NT2/D1 (cell line): Measurements from ENCODE around the gene CLASP2.
A peak's percentile ranks its signal among the peaks of the same experiment; 100 is the strongest.
"Not testable (repeated sequence)": the region's sequence is repeated elsewhere in the genome, so short reads cannot be mapped to it uniquely, and the experiment has no call there.

ENCODE experiments used
- DNase-seq: peaks from one replicate; pipeline ENCODE4 v3.0.0-alpha.2; 2011; ENCODE audit warnings: low read depth, low spot score
- H3K27me3 ChIP-seq: 2 replicates; pipeline ENCODE4 v1.6.0; 2011; ENCODE audit warnings: mild to moderate bottlenecking; ENCODE audit not compliant: insufficient read length, insufficient read depth
- H3K36me3 ChIP-seq: 2 replicates; pipeline ENCODE4 v1.6.1; 2011; ENCODE audit warnings: mild to moderate bottlenecking, low read length, mixed read lengths; ENCODE audit not compliant: insufficient read depth, insufficient read length
- H3K4me1 ChIP-seq: 2 replicates; pipeline ENCODE4 v1.5.1; 2011; ENCODE audit not compliant: insufficient read depth, insufficient read length
- H3K4me3 ChIP-seq: 2 replicates; pipeline ENCODE4 v1.5.1; 2011; ENCODE audit warnings: low read depth; ENCODE audit not compliant: insufficient read length
- H3K9ac ChIP-seq: 2 replicates; pipeline ENCODE4 v1.6.0; 2011; ENCODE audit warnings: low read depth; ENCODE audit not compliant: insufficient read length
- H3K9me3 ChIP-seq: 2 replicates; pipeline ENCODE4 v1.5.1; 2011; ENCODE audit warnings: mild to moderate bottlenecking, low read length; ENCODE audit not compliant: insufficient read depth
- SUZ12 ChIP-seq: IDR thresholded peaks from 2 replicates; pipeline ENCODE4 v1.6.1; 2011; ENCODE audit not compliant: insufficient read length, insufficient read depth; ENCODE audit errors: extremely low read depth
- YY1 ChIP-seq: IDR thresholded peaks from 2 replicates; pipeline ENCODE4 v1.6.1; 2011; ENCODE audit not compliant: insufficient read length, insufficient read depth
- ZNF274 ChIP-seq: IDR thresholded peaks from 2 replicates; pipeline ENCODE4 v1.6.1; 2011; ENCODE audit warnings: mild to moderate bottlenecking, low read depth, low read length

The CLASP2 gene

GRCh38 chr3:33664195-33664594 lies 53.9 kb downstream of the CLASP2 start:
- DNase-seq = no peak
- Histone ChIP-seq H3K9ac (no peak overlapping the region), H3K9me3 (no peaks in the 10 kb centered on the region), H3K4me1 (no peaks in the 10 kb centered on the region), H3K27me3 (no peaks in the 10 kb centered on the region), H3K4me3 (no peak overlapping the region), H3K36me3 (peaks cover 4% of the 10 kb centered on the region)
- TF ChIP-seq YY1 (no peak), ZNF274 (no peak), SUZ12 (no peak)

DNA sequence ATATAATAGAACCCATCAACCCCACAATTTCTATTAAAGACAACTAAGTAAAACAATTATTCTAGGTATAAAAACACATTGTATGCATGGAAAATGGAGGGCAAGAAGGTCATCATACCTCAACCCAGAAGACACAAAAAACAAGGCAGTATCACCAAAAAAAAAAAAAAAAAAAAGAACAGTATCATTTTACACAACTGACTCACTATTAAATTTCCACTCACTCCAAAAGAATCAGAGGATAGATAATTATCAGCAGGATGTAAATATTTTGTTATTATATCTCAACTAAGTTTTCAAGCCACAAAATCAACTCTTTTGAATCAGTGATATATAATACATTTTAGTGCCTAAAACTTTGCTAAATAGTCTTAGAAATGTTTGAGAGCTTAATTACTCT lies 55.0 kb downstream of the CLASP2 start:
- TF ChIP-seq ZNF274 (no peak), SUZ12 (no peak), YY1 (no peak)
- no peaks in the 10 kb centered on the region for H3K4me1 ChIP-seq
- no peaks in the 10 kb centered on the region for H3K9me3 ChIP-seq
- H3K9ac ChIP-seq = no peak overlapping the region
- no peaks in the 10 kb centered on the region for H3K27me3 ChIP-seq
- H3K36me3 ChIP-seq = no peaks in the 10 kb centered on the region
- DNase-seq = no peak
- no peak overlapping the region for H3K4me3 ChIP-seq

DNA sequence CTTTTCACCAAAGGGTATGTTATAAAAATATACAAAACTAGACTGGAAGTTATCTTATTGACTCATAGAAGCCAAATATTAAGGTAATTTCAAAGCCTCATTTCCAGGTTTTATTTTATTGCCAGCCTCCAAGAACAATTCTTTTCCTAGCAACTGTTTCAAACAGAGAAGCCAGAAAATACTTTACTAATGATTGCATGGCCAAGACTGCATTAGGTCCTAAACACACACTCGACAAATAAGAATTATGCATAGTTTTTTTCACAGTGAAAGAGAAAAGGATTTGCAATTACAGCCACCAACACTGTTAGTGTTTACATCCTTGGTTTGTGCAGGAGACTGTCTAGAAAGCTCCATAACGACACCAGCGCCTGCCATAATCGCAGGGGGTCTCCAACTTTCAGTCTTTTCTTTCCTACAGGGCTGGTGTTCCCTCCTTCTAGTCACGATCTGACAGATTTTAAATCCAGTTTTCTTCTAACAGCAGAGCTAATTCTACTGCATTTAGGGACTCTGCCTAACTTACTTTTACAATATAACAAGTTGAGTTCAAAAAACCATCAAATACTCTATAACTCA lies 58.1 kb downstream of the CLASP2 start:
- no peak overlapping the region for H3K9ac ChIP-seq
- H3K4me3 ChIP-seq = no peak overlapping the region
- no peak for TF ChIP-seq YY1
- no peak for TF ChIP-seq SUZ12
- TF ChIP-seq ZNF274 = no peak
- no peaks in the 10 kb centered on the region for H3K27me3 ChIP-seq
- no peaks in the 10 kb centered on the region for H3K9me3 ChIP-seq
- no peak for DNase-seq
- no peaks in the 10 kb centered on the region for H3K36me3 ChIP-seq
- no peaks in the 10 kb centered on the region for H3K4me1 ChIP-seq

- no peak overlapping the region for H3K9ac ChIP-seq
- no peak overlapping the region for H3K4me3 ChIP-seq
- TF ChIP-seq YY1 = no peak
- TF ChIP-seq SUZ12 = no peak
- TF ChIP-seq ZNF274 = no peak
- peak; percentile 52 for DNase-seq
- H3K36me3 ChIP-seq = no peaks in the 10 kb centered on the region
- no peaks in the 10 kb centered on the region for H3K9me3 ChIP-seq
- H3K27me3 ChIP-seq = no peaks in the 10 kb centered on the region
- no peaks in the 10 kb centered on the region for H3K4me1 ChIP-seq
Observed at GRCh38 chr3:33658991-33659848, 58.8 kb downstream of the CLASP2 start.

- no peak overlapping the region for H3K9ac ChIP-seq
- no peaks in the 10 kb centered on the region for H3K9me3 ChIP-seq
- no peaks in the 10 kb centered on the region for H3K4me1 ChIP-seq
- H3K4me3 ChIP-seq = no peak overlapping the region
- H3K36me3 ChIP-seq = no peaks in the 10 kb centered on the region
- TF ChIP-seq YY1 (no peak), SUZ12 (no peak), ZNF274 (no peak)
- DNase-seq = no peak
- H3K27me3 ChIP-seq = no peaks in the 10 kb centered on the region
Observed at GRCh38 chr3:33658621-33658990, 59.4 kb downstream of the CLASP2 start.

DNA sequence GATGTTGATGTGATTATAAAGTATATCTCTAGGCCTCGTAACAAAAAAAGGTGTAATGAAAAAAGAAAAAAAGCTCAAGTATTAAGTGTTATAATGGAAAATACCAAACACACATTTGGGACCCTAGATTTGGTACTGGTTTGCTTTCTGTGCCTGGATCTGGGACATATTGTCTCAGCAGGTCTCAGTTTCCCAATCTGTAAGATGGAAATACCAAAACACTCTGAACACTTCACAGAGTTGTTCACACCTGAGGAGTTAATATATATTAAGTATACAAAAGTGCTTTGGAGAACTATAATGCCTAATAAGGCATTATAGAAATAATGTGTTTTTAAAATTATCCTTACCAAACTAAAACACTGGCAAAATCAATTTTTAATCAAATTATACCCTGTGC lies 60.0 kb downstream of the CLASP2 start:
- Histone ChIP-seq H3K4me1 (no peaks in the 10 kb centered on the region), H3K4me3 (no peak overlapping the region)
- TF ChIP-seq ZNF274 (no peak), SUZ12 (no peak), YY1 (no peak)

DNA sequence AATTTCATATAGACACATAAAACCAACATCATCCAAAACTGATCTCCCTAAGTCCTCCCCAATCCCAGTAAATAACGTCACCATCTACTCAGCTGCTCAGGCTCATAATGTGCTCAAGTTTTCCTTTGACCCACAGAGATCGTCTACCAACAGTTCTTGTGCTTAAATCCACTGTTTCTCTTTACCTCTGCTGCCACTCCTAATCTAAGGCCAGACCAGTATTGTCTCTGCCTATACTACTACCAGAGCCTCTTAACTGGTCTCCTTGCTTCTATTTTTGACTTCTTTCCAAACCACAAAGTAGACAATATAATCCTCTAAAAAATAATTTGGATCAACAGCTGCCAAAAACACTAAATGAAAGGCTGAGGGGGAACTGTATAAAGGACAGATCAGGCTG lies 65.3 kb downstream of the CLASP2 start:
- no peak overlapping the region for H3K9ac ChIP-seq
- no peaks in the 10 kb centered on the region for H3K27me3 ChIP-seq
- no peak for TF ChIP-seq SUZ12
- no peak for TF ChIP-seq ZNF274
- TF ChIP-seq YY1 = no peak
- no peaks in the 10 kb centered on the region for H3K9me3 ChIP-seq
- H3K36me3 ChIP-seq = no peaks in the 10 kb centered on the region
- H3K4me1 ChIP-seq = no peaks in the 10 kb centered on the region
- no peak for DNase-seq
- no peak overlapping the region for H3K4me3 ChIP-seq

More for the DNA sequence above, 60.0 kb downstream of the CLASP2 start:
- H3K9me3 ChIP-seq = no peaks in the 10 kb centered on the region
- no peaks in the 10 kb centered on the region for H3K36me3 ChIP-seq
- H3K9ac ChIP-seq = no peak overlapping the region
- H3K27me3 ChIP-seq = no peaks in the 10 kb centered on the region
- no peak for DNase-seq

DNA sequence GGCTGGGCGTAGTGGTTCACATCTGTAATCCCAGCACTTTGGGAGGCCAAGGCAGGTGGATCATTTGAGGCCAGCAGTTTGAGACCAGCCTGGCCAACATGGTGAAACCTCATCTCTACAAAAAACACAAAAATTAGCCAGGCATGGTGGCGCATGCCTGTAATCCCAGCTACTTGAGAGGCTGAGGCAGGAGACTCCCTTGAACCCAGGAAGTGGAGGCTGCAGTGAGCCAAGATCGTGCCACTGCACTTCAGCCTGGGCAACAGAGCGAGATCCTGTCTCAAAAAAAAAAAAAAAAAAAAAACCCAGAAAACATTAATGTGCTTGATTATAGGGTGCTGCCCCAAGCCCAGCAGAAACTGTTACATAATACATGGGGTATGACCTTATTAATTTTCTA lies 67.0 kb downstream of the CLASP2 start:
- DNase-seq, H3K9me3 ChIP-seq, H3K4me1 ChIP-seq, H3K27me3 ChIP-seq, H3K9ac ChIP-seq, H3K36me3 ChIP-seq, H3K4me3 ChIP-seq: not testable (repeated sequence)
